Measurements from ENCODE around the gene ZNF189. TPM values are rescaled to one million over a fixed set of nuclear protein-coding genes. Genes with fewer than 3 reads are reported as not detected.
A peak's percentile ranks its signal among the peaks of the same experiment; 100 is the strongest.
"Not testable (repeated sequence)": the region's sequence is repeated elsewhere in the genome, so short reads cannot be mapped to it uniquely, and the experiment has no call there.

ZNF189 gene
- total RNA-seq, 1 donor from 2014 or later = 21.5 TPM

DNA sequence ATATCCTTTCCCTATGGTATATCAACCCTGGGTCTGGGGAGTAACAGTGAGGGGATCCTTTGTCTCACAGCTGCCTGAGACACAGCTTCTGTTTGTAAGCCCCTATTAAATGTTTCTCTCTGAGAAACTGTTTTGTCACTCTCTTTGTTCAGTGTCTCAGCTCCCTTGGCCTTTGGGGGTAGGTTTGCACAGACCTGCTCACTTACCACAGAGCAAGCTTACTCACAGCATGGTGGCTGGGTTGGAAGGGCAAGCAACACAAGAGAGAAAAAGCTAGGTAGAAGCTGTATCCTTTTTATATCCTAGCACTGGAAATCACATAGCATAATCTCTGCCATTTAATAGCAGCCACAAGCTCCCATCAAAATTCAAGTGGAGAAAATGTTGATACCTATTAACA is 18.4 kb upstream of the ZNF189 start:
- no peak for DNase-seq (ENCODE audit: low spot score)

DNA sequence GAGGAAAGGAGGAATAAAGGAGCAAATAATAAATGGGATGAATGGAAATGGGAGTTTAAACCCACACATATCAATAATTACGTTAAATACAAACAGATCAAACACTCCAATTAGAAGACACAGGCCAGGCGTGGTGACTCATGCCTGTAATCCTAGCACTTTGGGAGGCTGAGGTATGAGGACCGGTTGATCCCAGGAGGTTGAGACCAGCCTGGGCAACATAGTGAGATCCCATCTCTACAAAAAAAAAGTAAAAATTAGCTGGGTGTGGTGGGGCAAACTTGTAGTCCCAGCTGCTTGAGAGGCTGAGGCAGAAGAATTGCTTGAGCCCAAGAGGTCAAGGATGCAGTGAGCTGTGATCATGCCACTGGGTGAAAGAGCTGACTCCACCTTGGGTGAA is 17.5 kb upstream of the ZNF189 start:
- no peak for DNase-seq (ENCODE audit: low spot score)

DNA sequence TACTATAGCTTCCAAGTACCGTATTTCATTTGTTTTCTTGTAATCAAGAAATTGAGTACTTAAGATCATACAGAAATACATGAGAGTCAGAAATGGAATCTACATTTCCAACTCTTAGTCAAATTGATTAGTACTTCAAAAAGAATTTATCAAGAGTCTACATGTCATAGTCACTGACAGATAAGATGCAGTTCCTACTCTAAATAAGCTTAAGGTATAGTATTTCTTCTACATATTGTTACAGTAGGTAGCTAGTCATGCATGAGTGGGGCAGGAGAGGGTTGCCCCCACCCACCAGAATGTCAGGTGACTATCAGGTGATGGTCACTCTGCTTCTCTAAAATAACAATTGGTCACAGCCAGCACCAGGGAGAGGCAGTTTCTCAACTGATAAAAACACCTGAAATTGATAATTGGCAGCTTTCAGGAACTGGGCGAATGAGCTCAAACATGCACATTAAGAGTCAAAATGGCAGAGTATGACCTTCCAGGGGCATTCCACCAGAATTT is 16.8 kb upstream of the ZNF189 start:
- DNase-seq (ENCODE audit: low spot score) = no peak

DNA sequence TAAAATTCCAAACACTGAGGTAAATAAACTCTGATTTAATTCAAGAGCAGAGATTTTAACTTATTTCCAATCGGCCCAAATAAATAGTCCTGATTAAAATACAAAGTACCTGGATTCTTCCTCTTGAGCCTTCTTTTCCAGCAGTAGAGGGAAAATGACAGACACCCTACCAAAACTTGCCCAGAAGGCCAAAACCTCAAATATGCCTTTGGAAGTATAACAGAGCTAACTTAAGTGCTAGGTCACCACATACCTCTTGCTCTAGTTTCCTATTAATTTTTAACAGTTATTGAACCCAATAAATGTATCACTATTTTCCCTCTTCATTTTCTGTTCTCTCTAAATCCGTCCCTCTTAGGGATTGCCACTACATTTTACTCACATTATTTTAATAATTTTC is 15.3 kb upstream of the ZNF189 start:
- no peak for DNase-seq (ENCODE audit: low spot score)

DNA sequence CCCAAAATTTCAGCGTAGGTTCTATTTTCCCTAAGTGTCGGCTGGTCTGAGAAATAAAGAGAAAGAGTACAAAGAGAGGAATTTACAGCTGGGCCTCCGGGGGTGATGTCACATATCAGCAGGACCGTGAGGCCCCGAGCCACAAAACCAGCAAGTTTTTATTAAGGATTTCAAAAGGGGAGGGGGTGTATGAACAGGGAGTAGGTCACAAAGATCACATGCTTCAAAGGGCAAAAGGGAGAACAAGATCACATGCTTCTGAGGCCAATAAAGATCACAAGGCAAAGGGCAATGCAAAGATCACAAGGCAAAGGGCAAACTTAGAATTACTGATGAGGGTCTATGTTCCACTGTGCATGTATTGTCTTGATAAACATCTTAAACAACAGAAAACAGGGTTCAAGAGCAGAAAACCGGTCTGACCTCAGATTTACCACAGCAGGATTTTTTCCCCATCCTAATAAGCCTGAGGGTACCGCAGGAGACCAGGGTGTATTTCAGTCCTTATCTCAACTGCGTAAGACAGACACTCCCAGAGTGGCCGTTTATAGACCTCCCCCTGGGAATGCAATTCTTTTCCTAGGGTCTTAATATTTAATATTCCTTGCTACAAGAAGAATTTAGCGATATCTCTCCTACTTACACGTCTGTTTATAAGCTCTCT is 13.6 kb upstream of the ZNF189 start, which contains the start of gene BAAT:
TSS of gene BAAT (minus strand) at position 134 of the 664 bp plus-strand sequence. CDS start 13,602 bp downstream, outside the sequence.
- not testable (repeated sequence) for DNase-seq (ENCODE audit: low spot score)

DNA sequence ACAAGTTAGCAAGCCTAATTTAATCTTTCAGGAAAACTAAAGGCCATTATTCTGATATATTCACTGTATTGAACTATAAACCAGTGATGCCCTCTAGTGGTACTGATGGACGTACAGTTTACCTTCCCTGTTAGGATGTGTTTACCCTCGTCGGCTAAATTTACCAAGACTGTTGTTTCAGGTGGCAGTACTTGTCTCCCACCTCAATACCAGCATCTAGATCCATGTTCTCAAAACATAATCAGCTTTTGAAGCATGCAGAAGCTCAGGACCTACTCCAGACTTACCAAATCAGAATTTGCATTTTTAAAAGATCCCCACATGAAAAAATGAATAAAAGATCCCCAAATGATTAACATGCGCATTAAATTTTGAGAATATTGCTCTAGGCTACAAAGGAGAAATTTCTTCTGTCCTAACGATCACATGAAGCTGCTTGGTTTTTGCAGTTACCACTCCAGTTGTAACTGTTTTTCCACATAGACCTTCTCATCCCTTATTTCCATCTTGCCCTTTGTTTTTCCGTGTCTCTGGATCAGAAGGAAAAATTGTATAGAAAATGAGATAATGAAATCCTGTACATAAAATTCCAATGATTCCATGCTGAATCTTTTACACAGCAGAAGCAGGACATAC is 10.7 kb upstream of the ZNF189 start:
- no peak for DNase-seq (ENCODE audit: low spot score)

DNA sequence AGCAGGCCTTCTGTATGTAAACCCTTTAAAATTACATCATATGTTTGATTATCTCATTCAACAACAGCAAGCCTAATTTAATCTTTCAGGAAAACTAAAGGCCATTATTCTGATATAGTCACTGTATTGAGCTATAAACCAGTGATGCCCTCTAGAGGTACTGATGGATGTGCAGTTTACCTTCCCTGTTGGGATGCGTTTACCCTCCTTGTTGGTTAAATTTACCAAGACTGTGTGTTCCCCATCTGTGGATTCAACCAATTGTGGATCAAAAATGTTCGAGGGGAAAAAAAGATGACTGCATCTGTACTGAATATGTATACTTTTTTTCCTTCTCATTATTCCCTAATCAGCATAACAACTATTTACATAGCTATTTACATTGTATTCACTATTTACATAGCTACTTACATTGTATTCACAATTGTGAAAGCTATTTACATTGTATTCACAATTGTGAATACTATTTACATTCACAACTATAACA is 10.1 kb upstream of the ZNF189 start:
- no peak for DNase-seq (ENCODE audit: low spot score)

DNA sequence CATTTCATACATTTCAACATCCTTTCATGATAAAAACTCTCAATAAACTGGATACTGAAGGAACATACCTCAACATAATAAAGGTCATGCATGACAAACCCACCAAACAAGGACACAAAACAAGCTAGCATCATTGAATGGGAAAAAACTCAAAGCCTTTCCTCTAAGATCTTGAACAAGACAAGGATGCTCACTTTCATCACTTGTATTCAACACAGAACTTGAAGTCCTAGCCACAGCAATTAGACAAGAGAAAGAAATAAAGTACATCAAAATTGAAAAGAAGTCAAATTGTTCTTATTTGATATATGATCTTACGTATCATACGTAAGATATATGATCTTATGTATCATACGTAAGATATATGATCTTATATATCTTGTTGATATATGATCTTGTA is 5.5 kb upstream of the ZNF189 start:
- DNase-seq (ENCODE audit: low spot score) = no peak

DNA sequence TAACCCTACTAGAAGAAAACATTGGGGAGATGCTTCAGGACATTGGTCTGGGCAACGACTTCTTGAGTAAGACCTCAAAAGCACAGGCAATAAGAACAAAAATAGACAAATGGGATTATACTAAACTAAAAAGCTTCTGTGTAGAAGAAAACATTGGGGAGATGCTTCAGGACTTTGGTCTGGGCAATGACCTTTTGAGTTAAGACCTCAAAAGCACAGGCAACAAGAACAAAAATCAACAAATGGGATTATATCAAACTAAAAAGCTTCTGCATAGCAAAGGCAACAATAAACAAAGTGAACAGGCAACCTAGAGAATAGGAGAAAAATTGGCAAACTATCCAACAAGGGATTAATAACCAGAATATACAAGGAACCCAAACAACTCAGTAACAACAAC is 4.0 kb upstream of the ZNF189 start:
- DNase-seq (ENCODE audit: low spot score) = no peak

DNA sequence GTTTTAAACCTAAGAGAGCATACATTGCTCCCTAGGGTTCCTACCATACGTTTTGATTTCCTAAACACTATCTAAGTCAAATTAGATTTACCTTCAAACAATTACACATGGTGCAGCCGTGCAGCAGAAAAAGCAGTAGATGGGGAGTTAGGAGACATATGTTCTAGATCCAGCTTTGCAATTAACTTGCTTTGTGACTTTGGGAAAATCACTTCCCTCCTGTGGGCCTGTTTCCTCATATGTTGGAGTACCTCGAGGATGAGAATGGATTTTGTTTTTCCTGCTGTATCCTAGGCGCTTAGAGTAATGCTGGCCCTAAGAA is 944 bp upstream of the ZNF189 start:
- DNase-seq (ENCODE audit: low spot score) = no peak

DNA sequence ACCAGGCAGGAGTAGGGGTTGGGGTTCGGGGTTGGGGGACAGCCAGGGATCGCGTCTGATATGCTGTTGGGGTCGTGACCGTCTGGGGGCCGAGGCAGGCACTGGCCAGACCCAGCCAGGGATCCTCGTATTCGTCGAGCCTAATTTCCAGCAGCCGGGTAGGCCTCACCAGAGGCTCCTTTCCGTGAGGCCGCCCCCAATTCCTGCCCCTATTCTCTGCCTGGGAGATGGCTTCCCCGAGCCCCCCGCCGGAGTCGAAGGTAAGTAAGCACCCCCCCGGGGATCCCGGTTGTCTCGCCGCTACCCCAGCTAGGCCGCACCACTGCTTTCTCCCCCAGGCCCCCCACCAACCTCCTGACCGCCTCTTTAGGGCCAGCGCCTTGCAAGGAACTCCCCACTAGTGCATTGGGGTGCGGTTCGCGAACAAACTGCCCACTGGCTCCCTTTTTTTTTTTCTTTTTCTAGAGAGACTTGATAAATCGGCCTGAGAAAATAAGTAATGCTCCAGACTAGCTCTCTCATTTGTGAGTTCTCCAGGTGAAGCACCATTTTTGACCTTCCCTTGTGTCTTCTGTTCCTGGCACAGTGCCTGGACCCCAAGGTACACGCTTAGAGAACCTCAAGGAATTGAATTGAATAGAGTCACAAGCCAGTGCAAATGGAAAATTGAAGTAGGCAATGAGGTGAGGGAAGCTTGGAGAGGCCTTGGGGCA is 435 bp downstream of the ZNF189 start:
- DNase-seq (ENCODE audit: low spot score) = peak; percentile 49

DNA sequence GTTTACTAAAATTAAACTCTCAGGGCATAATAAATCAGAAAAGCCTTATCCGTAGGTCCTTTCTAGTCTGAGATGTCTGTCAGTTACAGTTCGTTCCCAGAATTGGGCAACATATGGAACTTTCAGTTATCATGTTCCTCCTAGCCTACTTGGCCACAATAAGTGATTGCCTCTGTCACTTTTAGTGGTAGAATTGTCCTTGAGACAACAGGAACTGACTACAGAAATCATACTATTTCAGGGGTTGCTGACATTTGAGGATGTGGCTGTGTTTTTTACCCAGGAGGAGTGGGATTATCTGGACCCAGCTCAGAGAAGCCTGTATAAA is 956 bp downstream of the ZNF189 start:
- no peak for DNase-seq (ENCODE audit: low spot score)

DNA sequence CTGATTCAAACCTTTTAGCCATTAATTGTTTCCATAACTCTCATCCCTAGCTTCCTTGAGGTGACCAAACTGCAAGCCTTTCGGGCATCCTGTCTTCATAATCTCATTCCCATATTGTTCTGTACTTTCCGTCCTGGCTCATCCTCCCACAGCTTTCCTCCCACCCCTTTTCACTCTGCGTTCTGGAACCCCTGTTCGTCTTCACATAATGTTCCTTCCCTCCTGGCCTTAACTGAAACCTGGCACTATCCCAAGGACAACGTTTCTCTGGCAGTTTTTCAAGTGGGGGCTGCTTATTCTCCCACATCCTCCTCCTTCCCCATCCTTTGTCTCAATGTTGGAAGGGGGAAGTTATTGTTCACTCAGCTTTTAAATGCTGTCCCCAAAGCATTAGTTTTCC is 1.5 kb downstream of the ZNF189 start:
- no peak for DNase-seq (ENCODE audit: low spot score)

DNA sequence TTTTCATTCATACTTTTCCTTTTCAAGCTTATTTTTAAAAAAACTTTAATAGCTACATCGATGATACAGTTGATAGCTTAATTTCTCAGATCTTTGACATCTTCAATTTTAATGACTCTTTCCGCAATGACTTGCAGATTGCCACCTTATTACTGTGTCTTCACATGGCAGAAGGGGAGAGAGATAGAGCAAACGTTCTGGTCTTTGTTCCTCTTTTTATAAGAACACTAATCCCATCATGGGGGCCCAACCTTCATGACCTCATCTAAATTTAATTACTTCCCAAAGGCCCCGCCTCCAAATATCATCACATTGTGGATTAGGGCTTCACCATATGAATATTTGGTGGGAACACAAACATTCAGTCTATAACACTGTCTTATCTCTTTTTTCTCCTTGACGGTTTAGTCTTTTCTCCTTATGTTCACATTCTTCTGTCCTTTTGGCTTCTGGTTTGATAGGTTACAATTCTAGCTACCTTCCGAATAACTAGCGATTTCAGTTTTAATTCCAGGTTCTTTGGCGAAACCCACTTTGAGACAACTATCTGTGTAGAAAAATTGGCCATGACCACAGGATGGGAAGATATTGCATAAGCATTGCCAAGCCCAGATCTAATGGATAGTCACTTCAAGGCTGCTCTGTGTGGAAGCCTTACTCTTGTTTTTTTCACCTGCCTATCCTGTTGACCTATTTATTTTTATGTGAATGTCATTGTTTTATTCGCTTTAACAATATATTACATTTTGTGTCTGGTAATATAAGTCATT is 5.0 kb downstream of the ZNF189 start:
- no peak for DNase-seq (ENCODE audit: low spot score)

DNA sequence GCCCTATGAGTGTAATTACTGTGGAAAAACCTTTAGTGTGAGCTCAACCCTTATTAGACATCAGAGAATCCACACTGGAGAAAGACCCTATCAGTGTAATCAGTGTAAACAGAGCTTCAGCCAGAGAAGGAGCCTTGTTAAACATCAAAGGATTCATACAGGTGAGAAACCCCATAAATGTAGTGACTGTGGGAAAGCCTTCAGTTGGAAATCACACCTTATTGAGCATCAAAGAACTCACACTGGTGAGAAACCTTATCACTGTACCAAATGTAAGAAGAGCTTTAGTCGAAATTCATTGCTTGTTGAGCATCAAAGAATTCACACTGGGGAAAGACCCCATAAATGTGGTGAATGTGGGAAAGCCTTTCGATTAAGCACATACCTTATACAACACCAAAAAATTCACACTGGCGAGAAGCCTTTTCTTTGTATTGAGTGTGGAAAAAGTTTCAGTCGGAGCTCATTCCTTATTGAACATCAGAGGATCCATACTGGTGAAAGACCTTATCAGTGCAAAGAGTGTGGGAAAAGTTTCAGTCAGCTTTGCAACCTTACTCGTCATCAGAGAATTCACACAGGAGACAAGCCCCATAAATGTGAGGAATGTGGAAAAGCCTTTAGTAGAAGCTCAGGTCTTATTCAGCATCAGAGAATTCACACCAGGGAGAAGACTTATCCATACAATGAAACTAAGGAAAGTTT is 9.9 kb downstream of the ZNF189 start:
- no peak for DNase-seq (ENCODE audit: low spot score)

DNA sequence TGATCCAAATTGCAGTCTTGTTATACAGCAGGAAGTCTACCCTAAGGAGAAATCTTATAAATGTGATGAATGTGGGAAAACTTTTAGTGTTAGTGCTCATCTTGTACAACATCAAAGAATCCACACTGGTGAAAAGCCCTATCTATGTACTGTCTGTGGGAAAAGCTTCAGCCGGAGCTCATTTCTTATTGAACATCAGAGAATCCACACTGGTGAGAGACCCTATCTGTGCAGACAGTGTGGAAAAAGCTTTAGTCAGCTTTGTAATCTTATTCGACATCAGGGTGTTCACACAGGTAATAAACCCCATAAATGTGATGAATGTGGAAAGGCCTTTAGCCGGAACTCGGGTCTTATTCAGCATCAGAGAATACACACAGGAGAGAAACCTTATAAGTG is 10.4 kb downstream of the ZNF189 start:
- no peak for DNase-seq (ENCODE audit: low spot score)

DNA sequence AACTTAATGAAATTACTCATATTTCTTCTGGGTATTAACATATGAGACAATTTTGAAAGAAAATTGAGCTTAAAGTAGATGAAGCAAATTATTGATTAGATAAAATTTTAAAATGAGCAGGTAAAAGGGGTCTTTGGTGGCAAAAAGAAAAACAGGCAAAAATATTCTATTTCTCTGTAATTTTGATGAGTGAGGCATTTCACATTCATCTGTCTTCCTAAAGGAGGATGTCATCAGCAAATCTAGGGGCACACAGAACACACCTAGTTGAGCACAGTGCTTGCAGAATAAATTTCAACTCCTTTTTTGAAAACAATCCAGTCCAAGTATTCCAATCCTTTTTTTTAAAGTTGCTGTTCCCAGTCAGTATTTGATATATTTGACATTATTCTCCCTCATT is 16.2 kb downstream of the ZNF189 start:
- no peak for DNase-seq (ENCODE audit: low spot score)

DNA sequence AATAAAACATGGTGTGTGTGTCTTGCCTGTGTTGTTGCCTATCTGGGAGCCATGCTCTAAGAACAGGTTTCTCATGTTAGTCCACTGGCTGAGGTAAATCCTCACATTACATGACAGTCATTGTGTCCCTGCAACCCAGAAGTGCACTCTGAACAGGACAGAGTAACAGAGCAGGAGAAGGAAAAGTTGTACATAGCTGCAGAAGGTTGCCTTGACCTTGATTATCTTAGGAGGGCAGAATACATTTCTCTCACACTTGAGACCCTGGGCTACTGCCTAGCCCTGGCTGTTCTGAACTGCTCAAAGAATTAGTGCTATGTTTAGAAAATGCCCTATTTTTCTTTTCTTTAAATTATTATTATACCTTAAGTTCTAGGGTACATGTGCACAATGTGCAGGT is 16.9 kb downstream of the ZNF189 start:
- DNase-seq (ENCODE audit: low spot score) = no peak

DNA sequence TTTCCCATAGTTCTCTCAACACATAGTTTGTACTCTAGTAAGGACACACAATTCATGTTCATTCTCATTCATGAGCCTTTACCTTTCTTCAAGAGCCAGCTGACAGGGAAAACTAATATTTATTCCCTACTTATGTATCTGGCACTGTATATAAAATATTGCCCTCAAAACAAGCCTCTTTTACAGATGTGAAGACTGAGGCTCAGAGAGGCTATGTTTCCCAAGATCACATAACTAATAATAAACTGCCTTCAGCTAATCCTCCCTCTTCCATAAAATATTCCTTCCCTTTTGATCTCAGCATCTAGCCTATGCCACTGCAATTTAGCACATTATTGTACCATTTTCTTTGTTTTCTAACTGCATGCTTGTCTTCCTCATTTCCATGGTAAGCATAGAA is 18.7 kb downstream of the ZNF189 start:
- no peak for DNase-seq (ENCODE audit: low spot score)

DNA sequence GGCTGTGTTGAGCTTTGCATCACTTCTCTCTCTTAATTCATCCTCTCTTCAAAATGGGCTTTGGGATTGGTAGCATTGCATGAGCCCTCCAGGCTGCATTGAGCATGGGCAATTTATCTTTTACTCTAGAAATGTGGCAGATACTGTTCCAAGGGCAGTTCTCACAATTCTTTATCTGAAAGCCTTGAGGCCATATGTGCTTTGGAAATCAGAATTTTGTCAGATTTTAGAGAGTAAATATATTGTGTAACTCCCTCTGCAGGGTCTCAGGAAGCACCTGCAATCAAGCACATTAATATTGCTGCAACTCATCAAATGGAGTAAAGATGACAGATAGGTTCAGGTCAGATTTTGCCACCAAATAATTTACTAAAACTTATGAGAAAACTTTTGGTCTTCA is 19.3 kb downstream of the ZNF189 start:
- no peak for DNase-seq (ENCODE audit: low spot score)

DNA sequence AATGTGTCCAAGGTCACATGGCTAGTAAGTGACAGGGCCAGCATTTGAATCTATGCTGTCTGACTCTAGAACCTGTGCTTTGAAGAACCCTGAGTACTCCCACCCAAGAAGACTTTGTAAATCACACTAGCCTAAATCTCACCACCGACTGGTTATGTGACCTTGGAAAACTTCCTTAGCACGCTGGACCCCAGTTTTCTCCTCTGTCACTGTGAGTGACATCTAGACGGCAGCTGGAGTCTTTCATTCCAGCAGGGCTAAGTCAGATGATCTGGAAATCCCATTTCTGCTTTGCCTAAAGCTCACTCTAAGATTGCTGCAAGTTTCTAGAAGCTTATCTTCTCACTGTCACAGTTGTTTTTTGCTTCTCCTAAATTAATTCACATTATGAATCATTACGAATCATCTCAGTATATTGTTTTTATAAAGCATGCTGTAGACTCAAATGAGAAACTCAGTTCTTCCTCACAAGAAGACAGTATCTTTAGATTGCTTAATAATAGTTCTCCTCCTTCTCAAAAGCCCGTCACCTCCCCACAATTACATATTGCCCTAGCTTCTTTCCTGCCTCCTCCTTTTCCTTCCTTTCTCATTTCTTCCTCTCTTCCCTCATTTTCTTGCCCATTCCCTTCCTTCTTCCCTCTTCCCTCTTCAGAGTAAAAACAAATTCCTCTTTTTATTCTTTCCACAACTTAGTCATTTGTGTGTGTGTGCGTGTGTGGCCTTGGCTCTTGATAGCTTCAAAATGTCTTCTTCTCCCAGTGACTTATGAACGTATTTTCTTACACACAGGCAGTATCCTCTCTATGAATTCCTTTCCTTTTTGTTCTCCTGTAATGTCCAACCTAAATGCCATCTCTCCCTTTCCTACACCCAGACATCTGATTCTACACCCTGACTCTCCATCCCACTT is 20.1 kb downstream of the ZNF189 start:
- no peak for DNase-seq (ENCODE audit: low spot score)

Measured in ureter (tissue), 1 donor.